ENCODE data around the gene HOXA6. TPM values are rescaled to one million over a fixed set of nuclear protein-coding genes. Genes with fewer than 3 reads are reported as not detected.

Gene HOXA6
- total RNA-seq, 1 experiment from 2014 or later: 12.7 TPM

DNA sequence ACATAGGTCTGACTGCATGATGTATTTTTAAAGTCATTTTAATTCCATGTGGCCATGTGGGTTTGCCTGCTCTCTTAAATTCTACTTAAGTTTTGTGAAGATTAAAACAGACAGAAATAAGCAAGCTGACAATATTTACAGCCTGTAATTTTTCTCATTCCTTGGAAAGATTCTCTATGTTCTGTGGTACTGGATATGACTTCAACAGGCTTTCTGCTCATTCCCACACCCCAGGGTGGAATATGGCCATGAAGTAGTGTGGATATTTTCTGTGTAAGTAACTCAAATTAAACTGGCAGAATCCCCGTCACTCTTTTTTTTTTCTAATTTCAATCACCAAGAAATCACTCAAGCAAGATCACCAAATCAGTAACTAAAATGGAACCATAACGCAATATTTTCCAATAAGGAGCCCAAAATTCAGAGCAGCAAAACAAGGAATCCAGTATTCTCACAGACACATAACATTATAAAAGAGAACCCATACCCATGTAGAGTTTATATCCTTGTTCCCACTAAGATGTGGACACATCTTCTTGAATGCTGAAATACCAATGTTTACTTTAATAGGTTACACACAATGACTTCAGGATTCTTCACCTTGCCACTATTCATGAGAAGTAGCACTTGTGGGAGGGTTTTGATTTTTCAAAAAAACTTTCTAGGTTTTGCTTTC is 9.8 kb downstream of the HOXA6 start:
- H3K4me3 ChIP-seq (replicated peaks in 1 of 2; ENCODE audit: low read depth in 1 of 2, low read length in 2 of 2): no peak overlapping the region
- no peak overlapping the region for H2AFZ ChIP-seq (ENCODE audit: low read depth, low read length, poor library complexity, severe bottlenecking)
- H3K4me1 ChIP-seq (ENCODE audit: control insufficient read depth in 1 of 2, insufficient read depth in 2 of 2, low read length in 2 of 2): peaks cover 36 to 57% of the 10 kb centered on the region in 2 experiments
- TF ChIP-seq, protein P1, sequence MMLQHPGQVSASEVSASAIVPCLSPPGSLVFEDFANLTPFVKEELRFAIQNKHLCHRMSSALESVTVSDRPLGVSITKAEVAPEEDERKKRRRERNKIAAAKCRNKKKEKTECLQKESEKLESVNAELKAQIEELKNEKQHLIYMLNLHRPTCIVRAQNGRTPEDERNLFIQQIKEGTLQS (IDR thresholded peaks at IDR 0.05): no peak
- TF ChIP-seq JUND (IDR thresholded peaks at IDR 0.05) (no peak), CBX3 (IDR thresholded peaks at IDR 0.05; ENCODE audit: low read depth) (no peak), TCF7L2 (IDR thresholded peaks at IDR 0.05; ENCODE audit: borderline replicate concordance, extremely low read depth, insufficient read depth, insufficient read length) (no peak), CEBPB (IDR thresholded peaks at IDR 0.05; ENCODE audit: low read depth) (no peak), SIN3A (IDR thresholded peaks at IDR 0.05; ENCODE audit: low read depth) (no peak), EZH2 (IDR thresholded peaks at IDR 0.05) (no peak), ZFX (IDR thresholded peaks at IDR 0.05) (no peak), SRF (IDR thresholded peaks at IDR 0.05; ENCODE audit: low read depth) (no peak), RAD21 (IDR thresholded peaks at IDR 0.05; ENCODE audit: low read depth) (no peak), YY1 (IDR thresholded peaks at IDR 0.05; ENCODE audit: extremely low read depth, insufficient replicate concordance, low read depth, low read length) (no peak)
- RAD21 ChIA-PET (ENCODE audit: low non-redundant PET in 1 of 2, low total read pairs in 2 of 2, uncharacterized antibody in 2 of 2, unreplicated experiment in 2 of 2): no interaction called here
- no peaks in the 10 kb centered on the region for H3K79me2 ChIP-seq (ENCODE audit: insufficient read depth, low read length)
- no peak for DNase-seq (ENCODE audit: low read depth, low spot score)
- CTCF ChIA-PET: interaction anchor here (0.6 kb wide), 1 partner anchor 769 kb away, joined by 3 read pairs; no protein-coding TSS in a partner anchor
- BruUV-seq (replicated peaks): no TSS peak
- no peak for ATAC-seq
- H3K9me2 ChIP-seq (ENCODE audit: insufficient read depth): no peaks in the 10 kb centered on the region
- H3K27ac ChIP-seq (ENCODE audit: low read depth, low read length): no peak overlapping the region
- no peaks in the 10 kb centered on the region for H4K20me1 ChIP-seq (ENCODE audit: insufficient read depth)
- H3K9ac ChIP-seq (ENCODE audit: low read length): no peak overlapping the region
- no peak overlapping the region for H3K4me2 ChIP-seq (ENCODE audit: low read length)
- POLR2A ChIA-PET: no interaction called here
- H3K27me3 ChIP-seq (ENCODE audit: insufficient read depth, low read length): no peaks in the 10 kb centered on the region
- H3K9me3 ChIP-seq (ENCODE audit: control insufficient read depth in 1 of 2, insufficient read depth in 1 of 2, low read depth in 1 of 2, low read length in 2 of 2): no peaks in the 10 kb centered on the region
- peaks cover 0 to 2% of the 10 kb centered on the region in 2 experiments; a peak in 1 of 4 replicates for H3K36me3 ChIP-seq (ENCODE audit: control insufficient read depth in 1 of 2, insufficient read depth in 2 of 2, low read length in 2 of 2)
- intact Hi-C loops (cut with micrococcal nuclease): no loop called here

Data from HCT116 (cell line).